GM12878 (cell line): ENCODE results near the gene MT4. TPM values are rescaled to one million over a fixed set of nuclear protein-coding genes. Genes with fewer than 3 reads are reported as not detected.

Source experiments
- ATAC-seq: fragments of 200-7000 bp; cut with Tn5 transposase; 3 replicates; pipeline ENCODE4 v1.9.1; 2020; ENCODE audit warnings: mild to moderate bottlenecking, moderate library complexity
- BruUV-seq: library from RNA; stranded (reverse); fragments of 400-500 nt; replicated peaks from 2 replicates; lab custom pipeline; 2021; lab: Mats Ljungman, UMichigan
- CTCF ChIA-PET: fragments of 300-600 bp; sonication (Branson Sonifier 250); formaldehyde crosslinking; extraction: SDS; loops from one replicate; lab custom pipeline; 2021; ENCODE audit warnings: inconsistent platforms; lab: Yijun Ruan, JAX
- POLR2A ChIA-PET: fragments of 350-600 bp; formaldehyde crosslinking; extraction: SDS; loops from one replicate; lab custom pipeline; 2021; ENCODE audit warnings: inconsistent platforms; lab: Charles Lee
- RAD21 ChIA-PET: fragments of 300-600 bp; sonication (Branson Sonifier 250); formaldehyde crosslinking; loops from one replicate; lab custom pipeline; 2023; ENCODE audit warnings: antibody characterized with exemption; ENCODE audit not compliant: unreplicated experiment; lab: Charles Lee
- SMC1A ChIA-PET: fragments of 300-600 bp; sonication (Branson Sonifier 250); formaldehyde crosslinking; loops from one replicate; lab custom pipeline; 2023; ENCODE audit not compliant: unreplicated experiment, uncharacterized antibody; lab: Charles Lee
- DNase-seq: peaks from one replicate; pipeline ENCODE4 v3.0.0-alpha.2; 2011; ENCODE audit warnings: low read depth, low spot score
- FAIRE-seq: peaks from 3 replicates; lab custom pipeline; 2011; peaks lifted over from hg19 to GRCh38; lab: Jason Lieb, UNC
- H2AFZ ChIP-seq: 2 replicates; pipeline ENCODE4 v1.6.0; 2011; ENCODE audit warnings: low read depth, low read length, control low read depth; ENCODE audit not compliant: control insufficient read depth
- H3K27ac ChIP-seq: 2 replicates; pipeline ENCODE4 v1.5.1; 2011; ENCODE audit warnings: control low read depth; ENCODE audit not compliant: control insufficient read depth, insufficient read depth
- H3K27me3 ChIP-seq, 2 experiments: replicated peaks in 1 of 2; 2 replicates each; pipeline versions ENCODE4 v1.6.0 to v1.6.1; 2011; ENCODE audit warnings: low read length in 1 of 2; ENCODE audit not compliant: control insufficient read depth in 2 of 2, insufficient read depth in 2 of 2
- H3K36me3 ChIP-seq, 2 experiments: 2 replicates each; pipeline ENCODE4 v1.5.1; 2011; ENCODE audit warnings: low read length in 1 of 2; ENCODE audit not compliant: control insufficient read depth in 2 of 2, insufficient read depth in 2 of 2
- H3K4me1 ChIP-seq: 2 replicates; pipeline ENCODE4 v1.6.1; 2011; ENCODE audit warnings: mild to moderate bottlenecking, low read length, moderate library complexity, mixed read lengths; ENCODE audit not compliant: control insufficient read depth, insufficient read depth
- H3K4me2 ChIP-seq: 2 replicates; pipeline ENCODE4 v1.6.0; 2011; ENCODE audit warnings: control low read depth; ENCODE audit not compliant: control insufficient read depth, insufficient read depth
- H3K4me3 ChIP-seq: fragments of 200-600 bp; sonication (generic); 2 replicates; pipeline ENCODE4 v1.5.1; 2016
- H3K79me2 ChIP-seq: 2 replicates; pipeline ENCODE4 v1.6.0; 2011; ENCODE audit warnings: low read length; ENCODE audit not compliant: control insufficient read depth, insufficient read depth
- H3K9ac ChIP-seq: 2 replicates; pipeline ENCODE4 v1.8.0; 2011; ENCODE audit warnings: low read length, control low read depth, mixed read lengths; ENCODE audit not compliant: control insufficient read depth, insufficient read depth
- H3K9me3 ChIP-seq: replicated peaks from 3 replicates; pipeline ENCODE4 v1.5.1; 2011; ENCODE audit warnings: mild to moderate bottlenecking, low read length; ENCODE audit not compliant: control insufficient read depth, insufficient read depth
- H4K20me1 ChIP-seq: 2 replicates; pipeline ENCODE4 v1.6.0; 2011; ENCODE audit not compliant: control insufficient read depth, insufficient read depth
- FOXM1 ChIP-seq: IDR thresholded peaks from 2 replicates; pipeline ENCODE4 v1.6.1; 2012; ENCODE audit warnings: low read depth, mild to moderate bottlenecking, inconsistent platforms, low read length, moderate library complexity
- GABPA ChIP-seq: IDR thresholded peaks from 2 replicates; pipeline ENCODE4 v1.6.1; 2014; ENCODE audit warnings: antibody characterized with exemption, low read depth, mild to moderate bottlenecking, inconsistent platforms
- HDGF ChIP-seq: fragments of 450-650 bp; IDR thresholded peaks from 2 replicates; pipeline ENCODE4 v1.6.1; 2016; ENCODE audit warnings: antibody characterized with exemption
- JUND ChIP-seq: IDR thresholded peaks from 2 replicates; pipeline ENCODE4 v1.6.1; 2012; ENCODE audit warnings: low read depth, mild to moderate bottlenecking, low read length, improper control_type of control experiment, moderate library complexity
- RUNX3 ChIP-seq: IDR thresholded peaks from 2 replicates; pipeline ENCODE4 v1.6.1; 2012; ENCODE audit warnings: low read length, inconsistent platforms
- SMAD5 ChIP-seq: IDR thresholded peaks from 2 replicates; pipeline ENCODE4 v1.6.1; 2016; ENCODE audit warnings: antibody characterized with exemption, low read depth
- WRNIP1 ChIP-seq: IDR thresholded peaks from 2 replicates; pipeline ENCODE4 v1.6.1; 2011; ENCODE audit warnings: low read depth, low read length, improper control_type of control experiment, borderline replicate concordance
- WGBS: methylation state at CpG from one replicate; pipeline ENCODE4 v1.1.6; 2016; ENCODE audit warnings: low lambda C conversion rate; ENCODE audit not compliant: insufficient replicate concordance, insufficient coverage; ENCODE audit errors: missing lambda C conversion rate; 5-methylcytosine and 5-hydroxymethylcytosine counted together
- in situ Hi-C: fragments of 300-500 bp; cut with MboI; formaldehyde crosslinking; loops from 9 replicates; pipeline ENCODE4 v1.14.3; 2018; ENCODE audit warnings: mixed read lengths
- intact Hi-C: fragments of 100-400 bp; cut with micrococcal nuclease; formaldehyde crosslinking; loops from one replicate; pipeline ENCODE4 v1.14.2; 2022; ENCODE audit not compliant: unreplicated experiment
- polyA plus RNA-seq, 11 experiments: library from polyadenylated mRNA; depleted of rRNA in 4 of 11; unstranded in 6 of 11; stranded (reverse) in 5 of 11; fragments of >200 nt; fragmentation: Nextera tagmentation in 4 of 11; fragmentation: Illumina TruSeq in 1 of 11; extraction: Ambion mirVana in 4 of 11; extraction: Trizol in 1 of 11; gene quantifications; 1 replicate in 1 of 11; 2 replicates in 10 of 11; pipeline versions ENCODE4 v1.2.1 to v1.2.3, GENCODE V29; 2011 to 2016; ENCODE audit warnings: inconsistent platforms in 2 of 11, missing spikeins in 2 of 11, low read depth in 1 of 11
- total RNA-seq, 4 experiments: library from RNA; depleted of rRNA in 3 of 4; stranded (reverse); fragments of >200 nt in 3 of 4; fragmentation: Illumina TruSeq in 1 of 4; extraction: Trizol in 1 of 4; gene quantifications; 2 replicates each; pipeline versions ENCODE4 v1.2.1 to v1.2.3, GENCODE V29; 2013 to 2021
- TF ChIP-seq, protein P1 (sequence below): IDR thresholded peaks from 2 replicates; pipeline ENCODE4 v1.6.1; 2012; ENCODE audit warnings: improper control_type of control experiment, low read depth, low read length; ENCODE audit not compliant: insufficient replicate concordance

MT4 gene
- total and polyA plus RNA-seq, 10 of the 15 experiments (the other 5 are each of a cell fraction or from before 2014, with no cell fraction given): not detected

- TF ChIP-seq, protein P1, sequence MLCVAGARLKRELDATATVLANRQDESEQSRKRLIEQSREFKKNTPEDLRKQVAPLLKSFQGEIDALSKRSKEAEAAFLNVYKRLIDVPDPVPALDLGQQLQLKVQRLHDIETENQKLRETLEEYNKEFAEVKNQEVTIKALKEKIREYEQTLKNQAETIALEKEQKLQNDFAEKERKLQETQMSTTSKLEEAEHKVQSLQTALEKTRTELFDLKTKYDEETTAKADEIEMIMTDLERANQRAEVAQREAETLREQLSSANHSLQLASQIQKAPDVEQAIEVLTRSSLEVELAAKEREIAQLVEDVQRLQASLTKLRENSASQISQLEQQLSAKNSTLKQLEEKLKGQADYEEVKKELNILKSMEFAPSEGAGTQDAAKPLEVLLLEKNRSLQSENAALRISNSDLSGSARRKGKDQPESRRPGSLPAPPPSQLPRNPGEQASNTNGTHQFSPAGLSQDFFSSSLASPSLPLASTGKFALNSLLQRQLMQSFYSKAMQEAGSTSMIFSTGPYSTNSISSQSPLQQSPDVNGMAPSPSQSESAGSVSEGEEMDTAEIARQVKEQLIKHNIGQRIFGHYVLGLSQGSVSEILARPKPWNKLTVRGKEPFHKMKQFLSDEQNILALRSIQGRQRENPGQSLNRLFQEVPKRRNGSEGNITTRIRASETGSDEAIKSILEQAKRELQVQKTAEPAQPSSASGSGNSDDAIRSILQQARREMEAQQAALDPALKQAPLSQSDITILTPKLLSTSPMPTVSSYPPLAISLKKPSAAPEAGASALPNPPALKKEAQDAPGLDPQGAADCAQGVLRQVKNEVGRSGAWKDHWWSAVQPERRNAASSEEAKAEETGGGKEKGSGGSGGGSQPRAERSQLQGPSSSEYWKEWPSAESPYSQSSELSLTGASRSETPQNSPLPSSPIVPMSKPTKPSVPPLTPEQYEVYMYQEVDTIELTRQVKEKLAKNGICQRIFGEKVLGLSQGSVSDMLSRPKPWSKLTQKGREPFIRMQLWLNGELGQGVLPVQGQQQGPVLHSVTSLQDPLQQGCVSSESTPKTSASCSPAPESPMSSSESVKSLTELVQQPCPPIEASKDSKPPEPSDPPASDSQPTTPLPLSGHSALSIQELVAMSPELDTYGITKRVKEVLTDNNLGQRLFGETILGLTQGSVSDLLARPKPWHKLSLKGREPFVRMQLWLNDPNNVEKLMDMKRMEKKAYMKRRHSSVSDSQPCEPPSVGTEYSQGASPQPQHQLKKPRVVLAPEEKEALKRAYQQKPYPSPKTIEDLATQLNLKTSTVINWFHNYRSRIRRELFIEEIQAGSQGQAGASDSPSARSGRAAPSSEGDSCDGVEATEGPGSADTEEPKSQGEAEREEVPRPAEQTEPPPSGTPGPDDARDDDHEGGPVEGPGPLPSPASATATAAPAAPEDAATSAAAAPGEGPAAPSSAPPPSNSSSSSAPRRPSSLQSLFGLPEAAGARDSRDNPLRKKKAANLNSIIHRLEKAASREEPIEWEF: no peak
- TF ChIP-seq RUNX3: no peak
These were observed 52.6 kb downstream of the MT4 start (continued) for GRCh38 chr16:56617212-56618085.

GRCh38 chr16:56618138-56618537 is 53.3 kb downstream of the MT4 start:
- peaks cover 4% of the 10 kb centered on the region; the same call in 1 of the 2 replicates for H3K4me1 ChIP-seq
- peaks cover 0 to 5% of the 10 kb centered on the region in 2 experiments; a peak in 2 of 4 replicates for H3K27me3 ChIP-seq
- ATAC-seq (no peak), DNase-seq (no peak), FAIRE-seq (no peak)
- no peak overlapping the region for H3K9ac ChIP-seq
- no peak overlapping the region for H2AFZ ChIP-seq
- 25% methylated on average over 6 of the region's 6 CpGs for WGBS
- H3K9me3 ChIP-seq: no peaks in the 10 kb centered on the region
- intact Hi-C loops (no loop called here), in situ Hi-C loops (no loop called here)
- no peak overlapping the region for H3K4me2 ChIP-seq
- H3K79me2 ChIP-seq: no peaks in the 10 kb centered on the region
- ChIA-PET RAD21 (no interaction called here), SMC1A (interaction anchor here (1.2 kb wide), 1 partner anchor 8 kb away, joined by 3 read pairs; no protein-coding TSS in a partner anchor), CTCF (no interaction called here), POLR2A (interaction anchor here (0.7 kb wide), 1 partner anchor 12 kb away, joined by 3 read pairs; no protein-coding TSS in a partner anchor)
- no peak overlapping the region for H3K27ac ChIP-seq
- no TSS peak for BruUV-seq
- no peaks in the 10 kb centered on the region for H3K36me3 ChIP-seq
- H4K20me1 ChIP-seq: no peaks in the 10 kb centered on the region
- H3K4me3 ChIP-seq: no peak overlapping the region
- TF ChIP-seq JUND (no peak), GABPA (no peak), HDGF (no peak), WRNIP1 (no peak), FOXM1 (no peak), SMAD5 (no peak)
- TF ChIP-seq, protein P1: no peak
